Measurements from ENCODE around the gene LARP4B. TPM values are rescaled to one million over a fixed set of nuclear protein-coding genes. Genes with fewer than 3 reads are reported as not detected.

The LARP4B gene
- total RNA-seq, 1 donor from 2014 or later: 114 TPM

DNA sequence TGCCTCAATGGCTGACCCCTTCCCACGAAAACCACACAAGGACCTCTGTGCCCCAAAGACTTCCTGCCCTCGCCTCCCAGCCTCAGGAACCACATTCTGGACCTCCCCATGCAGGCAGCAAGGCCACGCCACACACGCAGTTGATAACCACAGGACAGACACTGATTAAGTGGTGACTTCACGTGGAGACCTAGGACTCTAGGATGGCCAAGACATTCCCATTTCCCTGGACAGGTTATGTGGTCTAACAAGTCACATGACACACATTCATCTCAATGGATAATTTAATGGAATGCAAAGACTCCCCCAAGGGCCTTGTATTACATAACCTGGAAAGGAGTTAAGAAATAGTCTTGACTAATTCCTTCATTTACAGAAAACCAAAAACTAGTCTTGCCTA lies 110.2 kb downstream of the LARP4B start:
- DNase-seq (ENCODE audit: low spot score, unreplicated experiment): no peak
- TF ChIP-seq, protein P1, sequence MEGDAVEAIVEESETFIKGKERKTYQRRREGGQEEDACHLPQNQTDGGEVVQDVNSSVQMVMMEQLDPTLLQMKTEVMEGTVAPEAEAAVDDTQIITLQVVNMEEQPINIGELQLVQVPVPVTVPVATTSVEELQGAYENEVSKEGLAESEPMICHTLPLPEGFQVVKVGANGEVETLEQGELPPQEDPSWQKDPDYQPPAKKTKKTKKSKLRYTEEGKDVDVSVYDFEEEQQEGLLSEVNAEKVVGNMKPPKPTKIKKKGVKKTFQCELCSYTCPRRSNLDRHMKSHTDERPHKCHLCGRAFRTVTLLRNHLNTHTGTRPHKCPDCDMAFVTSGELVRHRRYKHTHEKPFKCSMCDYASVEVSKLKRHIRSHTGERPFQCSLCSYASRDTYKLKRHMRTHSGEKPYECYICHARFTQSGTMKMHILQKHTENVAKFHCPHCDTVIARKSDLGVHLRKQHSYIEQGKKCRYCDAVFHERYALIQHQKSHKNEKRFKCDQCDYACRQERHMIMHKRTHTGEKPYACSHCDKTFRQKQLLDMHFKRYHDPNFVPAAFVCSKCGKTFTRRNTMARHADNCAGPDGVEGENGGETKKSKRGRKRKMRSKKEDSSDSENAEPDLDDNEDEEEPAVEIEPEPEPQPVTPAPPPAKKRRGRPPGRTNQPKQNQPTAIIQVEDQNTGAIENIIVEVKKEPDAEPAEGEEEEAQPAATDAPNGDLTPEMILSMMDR (IDR thresholded peaks at IDR 0.05; ENCODE audit: unreplicated experiment): no peak
- H3K4me1 Mint-ChIP-seq (ENCODE audit: low read depth): no peaks in the 10 kb centered on the region
- H3K4me3 Mint-ChIP-seq (ENCODE audit: low read depth): no peak overlapping the region
- no peaks in the 10 kb centered on the region for H3K27me3 Mint-ChIP-seq
- H3K9me3 Mint-ChIP-seq (ENCODE audit: low read depth): no peaks in the 10 kb centered on the region
- H3K27ac Mint-ChIP-seq: peak overlapping the region; percentile 91
- peaks cover 16% of the 10 kb centered on the region for H3K36me3 Mint-ChIP-seq (ENCODE audit: insufficient read depth)

DNA sequence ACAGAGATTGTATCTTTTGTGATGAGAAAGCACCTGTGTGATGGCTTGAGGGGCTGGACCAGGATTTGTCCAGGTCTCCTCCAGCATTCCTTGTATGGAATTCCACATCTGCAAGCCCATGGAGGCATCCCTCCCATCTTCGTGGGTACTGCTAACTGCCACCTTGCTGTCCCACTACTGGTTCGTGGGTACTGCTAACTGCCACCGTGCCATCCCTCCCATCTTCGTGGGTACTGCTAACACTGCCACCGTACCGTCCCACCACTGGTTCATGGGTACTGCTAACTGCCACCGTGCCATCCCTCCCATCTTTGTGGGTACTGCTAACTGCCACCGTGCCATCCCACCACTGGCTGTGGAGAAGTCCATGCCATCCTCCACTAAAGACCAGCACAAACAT lies 111.7 kb downstream of the LARP4B start:
- peaks cover 19% of the 10 kb centered on the region for H3K36me3 Mint-ChIP-seq (ENCODE audit: insufficient read depth)
- no peaks in the 10 kb centered on the region for H3K27me3 Mint-ChIP-seq
- no peaks in the 10 kb centered on the region for H3K4me1 Mint-ChIP-seq (ENCODE audit: low read depth)
- no peaks in the 10 kb centered on the region for H3K9me3 Mint-ChIP-seq (ENCODE audit: low read depth)
- H3K4me3 Mint-ChIP-seq (ENCODE audit: low read depth): no peak overlapping the region
- DNase-seq (ENCODE audit: low spot score, unreplicated experiment): no peak
- H3K27ac Mint-ChIP-seq: peak overlapping the region; percentile 80
- TF ChIP-seq, protein P1 (IDR thresholded peaks at IDR 0.05; ENCODE audit: unreplicated experiment): no peak

DNA sequence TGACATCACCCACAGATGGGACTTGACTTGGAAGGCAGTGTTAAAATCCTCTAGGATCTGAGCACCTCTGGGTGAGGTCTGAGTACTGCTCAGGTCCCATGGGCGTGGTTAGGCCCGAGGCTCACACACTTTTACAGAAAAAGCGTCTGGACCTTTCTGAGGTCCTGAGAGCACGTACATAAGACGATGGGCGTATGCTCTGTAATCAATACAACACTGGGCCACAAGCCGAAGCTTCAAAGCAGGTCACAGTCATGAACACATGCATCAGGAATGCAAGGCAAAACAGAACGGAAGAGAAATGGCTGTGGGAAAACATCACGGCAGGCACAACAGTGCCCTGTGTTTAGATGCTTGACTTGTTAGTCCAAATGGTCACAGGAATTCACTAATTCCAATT lies 112.2 kb downstream of the LARP4B start:
- Mint-ChIP-seq H3K27me3 (no peaks in the 10 kb centered on the region), H3K9me3 (ENCODE audit: low read depth) (no peaks in the 10 kb centered on the region), H3K27ac (peak overlapping the region; percentile 46), H3K4me3 (ENCODE audit: low read depth) (no peak overlapping the region), H3K36me3 (ENCODE audit: insufficient read depth) (peaks cover 20% of the 10 kb centered on the region), H3K4me1 (ENCODE audit: low read depth) (no peaks in the 10 kb centered on the region)
- DNase-seq (ENCODE audit: low spot score, unreplicated experiment): no peak
- TF ChIP-seq, protein P1 (IDR thresholded peaks at IDR 0.05; ENCODE audit: unreplicated experiment): no peak

DNA sequence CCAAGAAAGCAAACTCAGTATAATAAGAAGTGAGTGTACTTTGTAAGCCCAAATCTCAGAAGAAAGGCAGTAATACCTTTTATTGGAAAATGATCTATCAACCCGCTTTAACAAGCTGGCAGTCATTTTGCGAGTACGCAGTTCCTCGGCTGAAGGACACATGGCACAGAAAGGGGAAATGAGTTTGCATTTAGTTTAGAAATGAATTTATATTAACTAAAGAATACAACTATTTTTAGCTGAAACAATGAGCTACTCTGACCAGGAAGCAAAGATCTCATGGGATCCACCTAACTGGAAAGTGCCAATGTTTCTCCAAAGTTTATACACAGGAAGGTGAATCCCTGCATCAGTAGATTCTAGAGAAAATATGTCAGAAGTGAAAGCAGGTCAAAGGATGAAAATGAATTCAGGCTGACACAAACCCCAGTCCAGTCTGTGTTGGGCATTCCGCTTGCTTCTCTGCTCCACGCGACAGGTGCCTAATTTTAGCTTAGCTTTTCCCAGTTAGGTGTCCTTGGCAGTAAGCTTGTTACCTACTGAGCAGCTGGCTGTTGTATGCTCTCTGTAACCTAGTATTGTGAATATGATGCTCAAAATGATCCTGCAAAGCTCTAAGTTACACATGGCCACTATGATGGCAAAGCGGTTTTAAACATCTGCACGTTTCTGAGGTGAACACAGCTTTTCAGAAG lies 112.8 kb downstream of the LARP4B start:
- H3K9me3 Mint-ChIP-seq (ENCODE audit: low read depth): no peaks in the 10 kb centered on the region
- H3K4me3 Mint-ChIP-seq (ENCODE audit: low read depth): no peak overlapping the region
- DNase-seq (ENCODE audit: low spot score, unreplicated experiment): no peak
- no peaks in the 10 kb centered on the region for H3K4me1 Mint-ChIP-seq (ENCODE audit: low read depth)
- H3K27ac Mint-ChIP-seq: peak overlapping the region; percentile 46
- no peaks in the 10 kb centered on the region for H3K27me3 Mint-ChIP-seq
- H3K36me3 Mint-ChIP-seq (ENCODE audit: insufficient read depth): peaks cover 22% of the 10 kb centered on the region
- TF ChIP-seq, protein P1 (IDR thresholded peaks at IDR 0.05; ENCODE audit: unreplicated experiment): no peak

DNA sequence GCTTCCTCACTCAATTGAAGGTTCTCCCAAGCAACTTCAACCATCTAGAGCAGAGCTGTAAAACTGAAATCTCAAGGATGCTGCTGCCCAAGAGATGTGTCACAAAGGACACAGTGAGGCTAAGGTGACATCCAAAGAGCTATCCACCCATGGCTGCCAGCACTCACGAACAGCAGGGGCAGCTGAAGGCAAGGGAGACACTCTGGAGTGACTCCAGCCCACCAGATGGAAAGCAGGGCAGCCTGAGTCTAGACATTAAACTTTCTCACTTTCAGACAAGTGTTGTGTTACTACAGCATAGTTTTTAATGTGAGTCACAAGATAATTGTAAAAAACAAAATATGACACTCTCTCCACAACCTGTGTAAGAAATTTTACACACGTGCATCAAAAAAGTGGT lies 113.5 kb downstream of the LARP4B start:
- Mint-ChIP-seq H3K36me3 (ENCODE audit: insufficient read depth) (peaks cover 23% of the 10 kb centered on the region), H3K9me3 (ENCODE audit: low read depth) (no peaks in the 10 kb centered on the region)

More for the DNA sequence above, 113.5 kb downstream of the LARP4B start:
- DNase-seq (ENCODE audit: low spot score, unreplicated experiment): no peak
- Mint-ChIP-seq H3K4me1 (ENCODE audit: low read depth) (no peaks in the 10 kb centered on the region), H3K27ac (no peak overlapping the region), H3K4me3 (ENCODE audit: low read depth) (no peak overlapping the region), H3K27me3 (no peaks in the 10 kb centered on the region)
- TF ChIP-seq, protein P1 (IDR thresholded peaks at IDR 0.05; ENCODE audit: unreplicated experiment): no peak
